Trophoblast cell (in vitro differentiated cells and primary cell): ENCODE results near the gene HTRA2.

Experiments used
- DNase-seq, 2 donors: peaks; one replicate each; pipeline ENCODE4 v3.0.0-alpha.2; 2016
- H2AFZ ChIP-seq: 2 replicates; pipeline ENCODE4 v1.6.1; 2013; ENCODE audit warnings: low read length, moderate library complexity, mild to moderate bottlenecking; ENCODE audit not compliant: insufficient read depth, poor library complexity
- H2AK5ac ChIP-seq: 2 replicates; pipeline ENCODE4 v1.6.1; 2013; ENCODE audit warnings: mild to moderate bottlenecking, low read length
- H2BK120ac ChIP-seq: 2 replicates; pipeline ENCODE4 v1.6.1; 2013; ENCODE audit warnings: low read length, mild to moderate bottlenecking, moderate library complexity; ENCODE audit not compliant: insufficient read depth, poor library complexity
- H2BK12ac ChIP-seq: 2 replicates; pipeline ENCODE4 v1.6.1; 2013; ENCODE audit warnings: mild to moderate bottlenecking, low read length, moderate library complexity
- H2BK5ac ChIP-seq: 2 replicates; pipeline ENCODE4 v1.6.1; 2013; ENCODE audit warnings: low read length, low read depth, moderate library complexity, mild to moderate bottlenecking; ENCODE audit not compliant: poor library complexity
- H3K14ac ChIP-seq: 2 replicates; pipeline ENCODE4 v1.6.1; 2013; ENCODE audit warnings: mild to moderate bottlenecking, low read length
- H3K18ac ChIP-seq: 2 replicates; pipeline ENCODE4 v1.6.1; 2013; ENCODE audit warnings: mild to moderate bottlenecking, low read length
- H3K23ac ChIP-seq: 2 replicates; pipeline ENCODE4 v1.6.1; 2013; ENCODE audit warnings: low read length
- H3K27ac ChIP-seq: 2 replicates; pipeline ENCODE4 v1.5.1; 2013; ENCODE audit warnings: low read depth, mild to moderate bottlenecking, inconsistent platforms, low read length, moderate library complexity
- H3K27me3 ChIP-seq: 2 replicates; pipeline ENCODE4 v1.6.1; 2013; ENCODE audit warnings: inconsistent platforms, mild to moderate bottlenecking, low read length, moderate library complexity; ENCODE audit not compliant: insufficient read depth
- H3K36me3 ChIP-seq, 2 experiments: 1 replicate in 1 of 2; 2 replicates in 1 of 2; pipeline ENCODE4 v1.6.1; 2013; ENCODE audit warnings: low read length in 2 of 2, mild to moderate bottlenecking in 2 of 2, moderate library complexity in 1 of 2; ENCODE audit not compliant: insufficient read depth in 2 of 2, control insufficient read depth in 1 of 2
- H3K4ac ChIP-seq: 2 replicates; pipeline ENCODE4 v1.6.1; 2013; ENCODE audit warnings: low read depth, mild to moderate bottlenecking, low read length, moderate library complexity
- H3K4me1 ChIP-seq, 2 experiments: 1 replicate in 1 of 2; 2 replicates in 1 of 2; pipeline ENCODE4 v1.6.1; 2013; ENCODE audit warnings: low read length in 2 of 2, mild to moderate bottlenecking in 2 of 2, moderate library complexity in 1 of 2; ENCODE audit not compliant: insufficient read depth in 2 of 2, control insufficient read depth in 1 of 2
- H3K4me2 ChIP-seq: 2 replicates; pipeline ENCODE4 v1.6.1; 2013; ENCODE audit warnings: inconsistent platforms, mild to moderate bottlenecking, low read length, moderate library complexity
- H3K4me3 ChIP-seq: 2 replicates; pipeline ENCODE4 v1.5.1; 2013; ENCODE audit warnings: mild to moderate bottlenecking, low read depth, low read length, inconsistent platforms
- H3K79me1 ChIP-seq: one replicate; pipeline ENCODE4 v1.6.1; 2013; ENCODE audit warnings: low read length
- H3K79me2 ChIP-seq: 2 replicates; pipeline ENCODE4 v1.6.1; 2013; ENCODE audit warnings: low read length, mild to moderate bottlenecking; ENCODE audit not compliant: control insufficient read depth, insufficient read depth, poor library complexity
- H3K9ac ChIP-seq: 2 replicates; pipeline ENCODE4 v1.6.1; 2013; ENCODE audit warnings: mild to moderate bottlenecking, low read length
- H3K9me3 ChIP-seq: 2 replicates; pipeline ENCODE4 v1.6.1; 2013; ENCODE audit warnings: low read depth, mild to moderate bottlenecking, control low read depth, inconsistent platforms, low read length; ENCODE audit not compliant: insufficient read depth
- H4K12ac ChIP-seq: 2 replicates; pipeline ENCODE4 v1.6.1; 2013; ENCODE audit warnings: low read depth, mild to moderate bottlenecking, low read length, moderate library complexity
- H4K8ac ChIP-seq: 2 replicates; pipeline ENCODE4 v1.6.1; 2013; ENCODE audit warnings: low read depth, mild to moderate bottlenecking, low read length, moderate library complexity
- H4K91ac ChIP-seq: one replicate; pipeline ENCODE4 v1.6.1; 2013; ENCODE audit warnings: low read depth, mild to moderate bottlenecking, low read length, moderate library complexity
- WGBS: extraction: QIAGEN DNeasy Blood & Tissue Kit; methylation state at CpG from one replicate; pipeline ENCODE4 v1.1.7; 2013; ENCODE audit warnings: missing lambda C conversion rate; ENCODE audit not compliant: insufficient read length, insufficient coverage; ENCODE audit errors: extremely low coverage; 5-methylcytosine and 5-hydroxymethylcytosine counted together

HTRA2 gene

GRCh38 chr2:74505448-74506246 lies 24.1 kb upstream of the HTRA2 start:
- Histone ChIP-seq H3K14ac (no peak overlapping the region), H3K9ac (no peak overlapping the region), H2AFZ (no peak overlapping the region), H2AK5ac (no peak overlapping the region), H3K4me1 (peaks cover 19 to 24% of the 10 kb centered on the region in 2 experiments), H3K4me2 (no peak overlapping the region), H4K91ac (no peak overlapping the region), H3K9me3 (peaks cover 2% of the 10 kb centered on the region), H2BK5ac (no peak overlapping the region), H2BK12ac (no peak overlapping the region), H3K4ac (no peak overlapping the region), H3K36me3 (peaks cover 8 to 11% of the 10 kb centered on the region in 2 experiments), H3K4me3 (no peak overlapping the region), H3K79me2 (peaks cover 16% of the 10 kb centered on the region), H3K18ac (no peak overlapping the region), H4K8ac (no peak overlapping the region), H3K79me1 (peaks cover 28% of the 10 kb centered on the region), H3K23ac (no peak overlapping the region), H2BK120ac (no peak overlapping the region), H3K27ac (no peak overlapping the region), H4K12ac (no peak overlapping the region), H3K27me3 (peaks cover 39% of the 10 kb centered on the region)
- no CpG with 5 or more reads among the region's 14 CpGs for WGBS
- DNase-seq, result no peak

- H4K12ac ChIP-seq, result peak within 1 kb of the TSS; percentile 93
- peaks cover 27% of the 10 kb centered on the region for H3K79me1 ChIP-seq
- H2BK12ac ChIP-seq, result peak within 1 kb of the TSS; percentile 7
- peak within 1 kb of the TSS; percentile 96 for H3K9ac ChIP-seq
- H4K91ac ChIP-seq, result peak within 1 kb of the TSS; percentile 99
- H3K9me3 ChIP-seq, result peaks cover 2% of the 10 kb centered on the region
- peak within 1 kb of the TSS; percentile 98 for H3K27ac ChIP-seq
- peak within 1 kb of the TSS; percentile 94 for H2BK120ac ChIP-seq
- H3K18ac ChIP-seq, result peak within 1 kb of the TSS; percentile 97
- H3K27me3 ChIP-seq, result peaks cover 36% of the 10 kb centered on the region
- DNase-seq, result peak; percentile 99 to 100
- peak within 1 kb of the TSS; percentile 88 for H3K4ac ChIP-seq
- peak within 1 kb of the TSS; percentile 98 for H3K4me3 ChIP-seq
- peak within 1 kb of the TSS; percentile 80 for H2AK5ac ChIP-seq
- peaks cover 19 to 20% of the 10 kb centered on the region in 2 experiments for H3K4me1 ChIP-seq
- peak within 1 kb of the TSS; percentile 98 for H2AFZ ChIP-seq
- peak within 1 kb of the TSS; percentile 99 for H3K14ac ChIP-seq
- WGBS, result no CpG with 5 or more reads among the region's 56 CpGs
- H3K23ac ChIP-seq, result no peak within 1 kb of the TSS
- peak within 1 kb of the TSS; percentile 98 for H4K8ac ChIP-seq
- H3K4me2 ChIP-seq, result peak within 1 kb of the TSS; percentile 95
- H3K79me2 ChIP-seq, result peaks cover 16% of the 10 kb centered on the region
- peak within 1 kb of the TSS; percentile 95 for H2BK5ac ChIP-seq
- peaks cover 8 to 11% of the 10 kb centered on the region in 2 experiments for H3K36me3 ChIP-seq
Observed at GRCh38 chr2:74507145-74507925, 22.4 kb upstream of the HTRA2 start, which contains the start of gene PCGF1. TSS of gene PCGF1 (minus strand) at chr2:74507695. CDS start at chr2:74507668, 27 bp downstream.

- H3K9me3 ChIP-seq, result peaks cover 2% of the 10 kb centered on the region
- no peak overlapping the region for H3K27ac ChIP-seq
- H4K12ac ChIP-seq, result peak overlapping the region; percentile 73
- peaks cover 20% of the 10 kb centered on the region for H3K79me1 ChIP-seq
- no CpG with 5 or more reads among the region's 38 CpGs for WGBS
- peak overlapping the region; percentile 90 for H4K91ac ChIP-seq
- H3K18ac ChIP-seq, result peak overlapping the region; percentile 56
- DNase-seq, result peak in 1 of 2 donors; percentile 49
- H2AFZ ChIP-seq, result peak overlapping the region; percentile 81
- peak overlapping the region; percentile 95 for H3K4me2 ChIP-seq
- H3K4ac ChIP-seq, result peak overlapping the region; percentile 35
- H2BK120ac ChIP-seq, result peak overlapping the region; percentile 82
- peak overlapping the region; percentile 7 for H2AK5ac ChIP-seq
- peak overlapping the region; percentile 25 for H2BK5ac ChIP-seq
- peaks cover 12% of the 10 kb centered on the region for H3K79me2 ChIP-seq
- H2BK12ac ChIP-seq, result no peak overlapping the region
- peaks cover 15 to 19% of the 10 kb centered on the region in 2 experiments for H3K4me1 ChIP-seq
- peaks cover 8 to 11% of the 10 kb centered on the region in 2 experiments for H3K36me3 ChIP-seq
- peak overlapping the region; percentile 70 for H3K4me3 ChIP-seq
- peak overlapping the region; percentile 72 for H3K14ac ChIP-seq
- no peak overlapping the region for H3K23ac ChIP-seq
- peaks cover 34% of the 10 kb centered on the region for H3K27me3 ChIP-seq
- peak overlapping the region; percentile 93 for H4K8ac ChIP-seq
- H3K9ac ChIP-seq, result peak overlapping the region; percentile 75
Observed at GRCh38 chr2:74507926-74508520, 21.7 kb upstream of the HTRA2 start.

GRCh38 chr2:74510272-74510671 lies 19.5 kb upstream of the HTRA2 start:
- H2AK5ac ChIP-seq, result no peak overlapping the region
- H3K23ac ChIP-seq, result no peak overlapping the region
- no peak overlapping the region for H2AFZ ChIP-seq
- H3K18ac ChIP-seq, result no peak overlapping the region
- H3K79me1 ChIP-seq, result peaks cover 12% of the 10 kb centered on the region
- no peak overlapping the region for H2BK12ac ChIP-seq
- no peak overlapping the region for H3K14ac ChIP-seq
- H4K12ac ChIP-seq, result no peak overlapping the region
- H3K4ac ChIP-seq, result no peak overlapping the region
- peaks cover 9 to 11% of the 10 kb centered on the region in 2 experiments for H3K4me1 ChIP-seq
- H3K4me2 ChIP-seq, result no peak overlapping the region
- peaks cover 6% of the 10 kb centered on the region for H3K9me3 ChIP-seq
- no peak overlapping the region for H4K91ac ChIP-seq
- DNase-seq, result no peak
- no peak overlapping the region for H2BK120ac ChIP-seq
- no peak overlapping the region for H2BK5ac ChIP-seq
- H3K27me3 ChIP-seq, result peaks cover 48% of the 10 kb centered on the region
- no peak overlapping the region for H3K9ac ChIP-seq
- WGBS, result no CpG with 5 or more reads among the region's 4 CpGs
- peaks cover 8% of the 10 kb centered on the region for H3K79me2 ChIP-seq
- H3K27ac ChIP-seq, result no peak overlapping the region
- H3K4me3 ChIP-seq, result no peak overlapping the region
- peaks cover 8 to 9% of the 10 kb centered on the region in 2 experiments for H3K36me3 ChIP-seq
- no peak overlapping the region for H4K8ac ChIP-seq
